Measurements from ENCODE around the gene PALB2. TPM values are rescaled to one million over a fixed set of nuclear protein-coding genes. Genes with fewer than 3 reads are reported as not detected.

The PALB2 gene
- total RNA-seq, 2 donors from 2014 or later: 4.4 to 7.9 TPM

DNA sequence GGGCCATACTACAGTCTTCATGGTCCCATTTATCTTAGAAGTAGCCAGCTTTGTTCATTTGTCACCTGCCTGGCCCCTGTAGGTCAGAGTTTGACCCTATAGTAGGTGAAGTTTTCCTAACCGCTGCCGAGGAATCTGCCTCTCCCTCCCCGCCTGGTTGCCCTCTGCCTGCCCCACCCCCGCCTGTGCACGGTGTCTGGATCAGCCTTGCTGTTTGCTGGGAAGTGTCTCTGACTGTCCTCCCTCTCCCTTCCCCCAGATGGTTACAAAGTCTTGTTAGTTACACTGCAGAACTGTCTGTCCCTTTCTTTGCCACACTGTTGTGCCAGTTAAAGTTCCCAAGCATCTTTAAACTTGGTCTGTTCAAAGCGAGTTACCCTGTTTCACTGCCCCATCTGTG, 77.9 kb downstream of the PALB2 start:
- TF ChIP-seq POLR2A (IDR thresholded peaks at IDR 0.05): no peak
- TF ChIP-seq, protein P1, sequence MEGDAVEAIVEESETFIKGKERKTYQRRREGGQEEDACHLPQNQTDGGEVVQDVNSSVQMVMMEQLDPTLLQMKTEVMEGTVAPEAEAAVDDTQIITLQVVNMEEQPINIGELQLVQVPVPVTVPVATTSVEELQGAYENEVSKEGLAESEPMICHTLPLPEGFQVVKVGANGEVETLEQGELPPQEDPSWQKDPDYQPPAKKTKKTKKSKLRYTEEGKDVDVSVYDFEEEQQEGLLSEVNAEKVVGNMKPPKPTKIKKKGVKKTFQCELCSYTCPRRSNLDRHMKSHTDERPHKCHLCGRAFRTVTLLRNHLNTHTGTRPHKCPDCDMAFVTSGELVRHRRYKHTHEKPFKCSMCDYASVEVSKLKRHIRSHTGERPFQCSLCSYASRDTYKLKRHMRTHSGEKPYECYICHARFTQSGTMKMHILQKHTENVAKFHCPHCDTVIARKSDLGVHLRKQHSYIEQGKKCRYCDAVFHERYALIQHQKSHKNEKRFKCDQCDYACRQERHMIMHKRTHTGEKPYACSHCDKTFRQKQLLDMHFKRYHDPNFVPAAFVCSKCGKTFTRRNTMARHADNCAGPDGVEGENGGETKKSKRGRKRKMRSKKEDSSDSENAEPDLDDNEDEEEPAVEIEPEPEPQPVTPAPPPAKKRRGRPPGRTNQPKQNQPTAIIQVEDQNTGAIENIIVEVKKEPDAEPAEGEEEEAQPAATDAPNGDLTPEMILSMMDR (IDR thresholded peaks at IDR 0.05): no peak
- 92% methylated on average over 6 of the region's 6 CpGs for WGBS, 2 donors
- H3K4me1 ChIP-seq: peaks cover 27% of the 10 kb centered on the region
- H3K36me3 ChIP-seq (replicated peaks in 1 of 2; ENCODE audit: insufficient read depth in 1 of 2, low read depth in 2 of 2): peaks cover 6 to 44% of the 10 kb centered on the region in 2 donors
- no peak for ATAC-seq
- no peak overlapping the region for H3K4me3 ChIP-seq
- intact Hi-C loops (cut with DNase I): no loop called here
- no peak for DNase-seq
- H3K27me3 ChIP-seq: no peaks in the 10 kb centered on the region
- no peak overlapping the region for H3K27ac ChIP-seq
- H3K9me3 ChIP-seq: no peaks in the 10 kb centered on the region

DNA sequence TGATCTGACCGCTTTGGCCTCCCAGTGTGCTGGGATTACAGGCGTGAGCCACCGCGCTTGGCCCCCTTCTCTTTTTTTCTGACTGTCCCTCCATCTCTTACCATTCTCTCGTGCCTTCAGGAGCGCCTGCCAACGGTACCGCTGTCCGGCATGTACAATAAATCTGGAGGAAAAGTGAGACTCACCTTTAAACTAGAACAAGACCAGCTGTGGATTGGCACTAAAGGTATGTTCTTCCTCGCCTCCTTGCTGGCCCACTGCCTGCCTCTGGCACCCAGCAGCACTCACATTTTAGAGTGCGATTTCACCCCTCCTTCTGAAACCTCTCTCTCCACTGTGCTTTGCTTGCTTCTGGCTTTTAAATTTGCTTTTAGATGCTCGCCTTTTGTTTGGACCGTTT, 78.6 kb downstream of the PALB2 start:
- ATAC-seq (no peak), DNase-seq (no peak)
- 89% methylated on average over 13 of the region's 13 CpGs for WGBS, 2 donors
- Histone ChIP-seq H3K27me3 (no peaks in the 10 kb centered on the region), H3K36me3 (replicated peaks in 1 of 2; ENCODE audit: insufficient read depth in 1 of 2, low read depth in 2 of 2) (peaks cover 6 to 42% of the 10 kb centered on the region in 2 donors), H3K27ac (no peak overlapping the region), H3K9me3 (no peaks in the 10 kb centered on the region), H3K4me1 (peaks cover 30% of the 10 kb centered on the region), H3K4me3 (no peak overlapping the region)
- intact Hi-C loops (cut with DNase I): no loop called here
- TF ChIP-seq POLR2A (IDR thresholded peaks at IDR 0.05): no peak
- TF ChIP-seq, protein P1 (IDR thresholded peaks at IDR 0.05): no peak

DNA sequence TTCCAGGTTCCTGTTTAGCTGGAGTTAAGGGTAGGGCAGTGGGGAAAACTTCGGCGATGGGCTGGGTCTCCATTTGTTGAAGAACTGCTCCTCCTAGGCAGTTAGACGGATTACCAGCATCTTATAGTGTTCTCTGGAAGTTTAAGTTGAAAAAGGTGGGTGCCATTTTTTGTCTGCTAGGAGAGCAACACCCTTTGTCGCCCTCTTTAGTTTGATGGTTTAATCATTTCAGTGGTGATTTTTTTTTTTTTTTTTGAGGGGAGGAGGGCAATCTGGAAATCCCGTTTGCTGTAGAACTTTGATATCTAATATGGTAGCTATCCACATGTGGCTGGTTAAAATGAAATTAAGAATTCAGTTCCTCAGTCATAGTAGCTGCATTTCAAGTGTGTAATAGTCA, 79.5 kb downstream of the PALB2 start:
- H3K4me1 ChIP-seq: peaks cover 34% of the 10 kb centered on the region
- H3K4me3 ChIP-seq: no peak overlapping the region
- ATAC-seq: no peak
- DNase-seq: no peak
- H3K27ac ChIP-seq: no peak overlapping the region
- H3K27me3 ChIP-seq: no peaks in the 10 kb centered on the region
- 68 to 82% methylated on average over 5 of the region's 5 CpGs for WGBS, 2 donors
- H3K36me3 ChIP-seq (replicated peaks in 1 of 2; ENCODE audit: insufficient read depth in 1 of 2, low read depth in 2 of 2): peaks cover 6 to 33% of the 10 kb centered on the region in 2 donors
- no peaks in the 10 kb centered on the region for H3K9me3 ChIP-seq
- intact Hi-C loops (cut with DNase I): no loop called here
- TF ChIP-seq POLR2A (IDR thresholded peaks at IDR 0.05): no peak
- TF ChIP-seq, protein P1 (IDR thresholded peaks at IDR 0.05): no peak

DNA sequence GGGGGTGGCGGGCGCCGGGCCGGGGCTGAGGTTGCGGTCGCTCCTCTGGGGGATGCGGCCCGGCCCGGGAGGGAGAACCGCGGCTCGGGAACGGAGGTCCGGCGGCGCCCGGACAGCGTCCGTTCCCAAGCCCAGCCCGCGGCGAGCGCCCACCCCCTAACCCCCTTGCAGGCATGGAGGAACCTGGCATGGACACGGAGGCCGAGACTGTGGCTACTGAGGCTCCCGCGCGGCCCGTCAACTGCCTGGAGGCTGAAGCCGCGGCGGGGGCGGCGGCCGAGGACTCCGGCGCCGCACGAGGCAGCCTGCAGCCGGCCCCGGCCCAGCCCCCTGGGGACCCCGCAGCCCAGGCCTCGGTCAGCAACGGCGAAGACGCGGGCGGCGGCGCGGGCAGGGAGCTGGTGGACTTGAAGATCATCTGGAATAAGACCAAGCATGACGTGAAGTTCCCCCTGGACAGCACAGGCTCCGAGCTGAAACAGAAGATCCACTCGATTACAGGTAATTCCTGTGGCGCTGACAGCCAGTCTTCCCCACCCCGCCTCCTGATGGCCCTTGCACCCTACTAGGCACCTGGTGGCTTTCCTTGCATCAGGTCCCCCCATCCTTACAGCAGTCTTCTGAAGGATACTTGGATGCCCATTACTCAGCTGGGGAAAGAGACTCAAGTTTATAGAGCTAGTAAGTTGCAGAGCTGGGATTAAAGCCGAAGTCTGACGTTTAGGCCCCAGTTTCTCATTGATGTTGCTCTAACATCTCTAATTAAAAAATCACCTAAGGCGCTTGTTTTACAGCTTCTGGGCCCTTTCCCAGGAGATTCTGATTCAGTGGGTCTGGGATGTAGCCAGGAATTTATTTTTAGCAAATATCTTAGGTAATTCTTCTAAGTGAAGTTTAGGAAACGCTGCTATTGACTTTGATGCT, 83.1 kb downstream of the PALB2 start:
- Histone ChIP-seq H3K27ac (peak overlapping the region; percentile 81 to 91 (median 83)), H3K27me3 (no peaks in the 10 kb centered on the region), H3K4me1 (peaks cover 41% of the 10 kb centered on the region), H3K4me3 (peak overlapping the region; percentile 72 to 90), H3K36me3 (replicated peaks in 1 of 2; ENCODE audit: insufficient read depth in 1 of 2, low read depth in 2 of 2) (peaks cover 3 to 12% of the 10 kb centered on the region in 2 donors), H3K9me3 (no peaks in the 10 kb centered on the region)
- 1 to 11% methylated on average over 5 to 56 of the region's 60 CpGs for WGBS, 2 donors
- TF ChIP-seq, protein P1 (IDR thresholded peaks at IDR 0.05): no peak
- TF ChIP-seq POLR2A (IDR thresholded peaks at IDR 0.05): no peak
- DNase-seq (peak in 1 of 4 donors; percentile 34), ATAC-seq (peak; percentile 1)
- intact Hi-C loops (cut with DNase I): loop anchor here (10.0 kb wide), 1 partner anchor 53 kb away; no protein-coding TSS in a partner anchor

Measured in body of pancreas (tissue), 4 donors.